Measurements from ENCODE around the gene NUP188. TPM values are rescaled to one million over a fixed set of nuclear protein-coding genes. Genes with fewer than 3 reads are reported as not detected.

Gene NUP188
- total and polyA plus RNA-seq, 2 experiments from 2014 or later: 25.5 to 117 TPM

DNA sequence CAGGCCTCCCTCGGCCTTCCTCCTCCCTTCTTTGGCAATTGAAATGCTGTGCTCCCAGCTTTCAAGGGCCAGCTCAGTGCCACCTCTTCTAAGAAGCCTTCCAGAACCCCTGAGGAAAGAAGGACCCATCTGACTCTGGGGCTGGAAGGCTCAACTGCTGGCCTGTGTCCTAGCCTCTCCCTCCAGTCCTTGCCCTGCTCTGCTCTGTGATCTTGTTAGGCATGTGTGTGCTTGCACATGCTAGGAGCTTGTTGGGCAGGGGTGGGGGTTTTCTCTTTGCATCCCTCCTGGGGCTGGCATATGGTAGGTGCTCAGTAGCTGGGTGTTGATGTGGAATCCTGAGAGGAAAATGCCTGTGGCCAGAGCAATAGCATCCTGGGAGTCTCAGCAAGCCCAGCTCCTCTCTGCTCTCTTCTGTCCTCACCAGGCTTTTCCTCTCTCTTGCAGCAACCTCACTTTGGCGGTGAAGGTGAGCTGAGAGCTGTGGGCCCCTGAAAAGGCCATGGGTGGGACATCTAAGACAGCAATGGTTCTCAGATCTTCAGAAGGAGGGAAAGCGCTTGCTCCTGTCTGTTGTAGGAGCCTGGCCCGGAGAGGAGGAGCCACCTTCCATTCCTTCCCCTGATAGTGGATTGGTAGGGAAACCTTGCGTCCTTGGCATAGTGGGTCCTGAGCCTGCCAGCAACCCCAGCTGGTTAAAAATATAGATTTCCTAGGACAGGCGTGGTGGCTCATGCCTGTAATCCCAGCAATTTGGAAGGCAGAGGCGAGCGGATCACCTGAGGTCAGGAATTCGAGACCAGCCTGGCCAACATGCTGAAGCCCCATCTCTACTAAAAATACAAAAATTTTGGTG is 10.0 kb upstream of the NUP188 start:
- Histone ChIP-seq H4K20me1 (replicated peaks; ENCODE audit: insufficient read depth) (no peaks in the 10 kb centered on the region), H3K4me1 (ENCODE audit: insufficient read depth) (no peaks in the 10 kb centered on the region), H3K27ac (ENCODE audit: low read depth) (no peak overlapping the region), H3K79me2 (replicated peaks; ENCODE audit: insufficient read depth) (no peaks in the 10 kb centered on the region), H3K4me3 (no peak overlapping the region), H3K36me3 (ENCODE audit: insufficient read depth) (no peaks in the 10 kb centered on the region), H3K4me2 (no peak overlapping the region), H3F3A (replicated peaks; ENCODE audit: low read depth) (no peaks in the 10 kb centered on the region), H3K27me3 (ENCODE audit: insufficient read depth) (no peaks in the 10 kb centered on the region), H2AFZ (no peak overlapping the region), H3K9me2 (ENCODE audit: insufficient read depth) (no peaks in the 10 kb centered on the region)
- ATAC-seq (no peak), DNase-seq (ENCODE audit: low spot score) (no peak)
- Mint-ChIP-seq H3K36me3 (ENCODE audit: low read depth) (no peaks in the 10 kb centered on the region), H3K4me3 (no peak overlapping the region), H3K27ac (no peak overlapping the region; the same call in 1 of the 2 replicates), H3K9me3 (no peaks in the 10 kb centered on the region; the same call in 2 of the 3 replicates), H3K27me3 (ENCODE audit: insufficient read depth, low read depth, poor library complexity) (peaks cover 6% of the 10 kb centered on the region), H3K4me1 (no peaks in the 10 kb centered on the region; the same call in 2 of the 3 replicates)
- TF ChIP-seq ZNF331 (CRISPR knock-in tag; IDR thresholded peaks at IDR 0.05; ENCODE audit: low read depth): no peak
- TF ChIP-seq, protein P1, sequence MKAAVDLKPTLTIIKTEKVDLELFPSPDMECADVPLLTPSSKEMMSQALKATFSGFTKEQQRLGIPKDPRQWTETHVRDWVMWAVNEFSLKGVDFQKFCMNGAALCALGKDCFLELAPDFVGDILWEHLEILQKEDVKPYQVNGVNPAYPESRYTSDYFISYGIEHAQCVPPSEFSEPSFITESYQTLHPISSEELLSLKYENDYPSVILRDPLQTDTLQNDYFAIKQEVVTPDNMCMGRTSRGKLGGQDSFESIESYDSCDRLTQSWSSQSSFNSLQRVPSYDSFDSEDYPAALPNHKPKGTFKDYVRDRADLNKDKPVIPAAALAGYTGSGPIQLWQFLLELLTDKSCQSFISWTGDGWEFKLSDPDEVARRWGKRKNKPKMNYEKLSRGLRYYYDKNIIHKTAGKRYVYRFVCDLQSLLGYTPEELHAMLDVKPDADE (IDR thresholded peaks at IDR 0.05): no peak
- TF ChIP-seq, protein P2, sequence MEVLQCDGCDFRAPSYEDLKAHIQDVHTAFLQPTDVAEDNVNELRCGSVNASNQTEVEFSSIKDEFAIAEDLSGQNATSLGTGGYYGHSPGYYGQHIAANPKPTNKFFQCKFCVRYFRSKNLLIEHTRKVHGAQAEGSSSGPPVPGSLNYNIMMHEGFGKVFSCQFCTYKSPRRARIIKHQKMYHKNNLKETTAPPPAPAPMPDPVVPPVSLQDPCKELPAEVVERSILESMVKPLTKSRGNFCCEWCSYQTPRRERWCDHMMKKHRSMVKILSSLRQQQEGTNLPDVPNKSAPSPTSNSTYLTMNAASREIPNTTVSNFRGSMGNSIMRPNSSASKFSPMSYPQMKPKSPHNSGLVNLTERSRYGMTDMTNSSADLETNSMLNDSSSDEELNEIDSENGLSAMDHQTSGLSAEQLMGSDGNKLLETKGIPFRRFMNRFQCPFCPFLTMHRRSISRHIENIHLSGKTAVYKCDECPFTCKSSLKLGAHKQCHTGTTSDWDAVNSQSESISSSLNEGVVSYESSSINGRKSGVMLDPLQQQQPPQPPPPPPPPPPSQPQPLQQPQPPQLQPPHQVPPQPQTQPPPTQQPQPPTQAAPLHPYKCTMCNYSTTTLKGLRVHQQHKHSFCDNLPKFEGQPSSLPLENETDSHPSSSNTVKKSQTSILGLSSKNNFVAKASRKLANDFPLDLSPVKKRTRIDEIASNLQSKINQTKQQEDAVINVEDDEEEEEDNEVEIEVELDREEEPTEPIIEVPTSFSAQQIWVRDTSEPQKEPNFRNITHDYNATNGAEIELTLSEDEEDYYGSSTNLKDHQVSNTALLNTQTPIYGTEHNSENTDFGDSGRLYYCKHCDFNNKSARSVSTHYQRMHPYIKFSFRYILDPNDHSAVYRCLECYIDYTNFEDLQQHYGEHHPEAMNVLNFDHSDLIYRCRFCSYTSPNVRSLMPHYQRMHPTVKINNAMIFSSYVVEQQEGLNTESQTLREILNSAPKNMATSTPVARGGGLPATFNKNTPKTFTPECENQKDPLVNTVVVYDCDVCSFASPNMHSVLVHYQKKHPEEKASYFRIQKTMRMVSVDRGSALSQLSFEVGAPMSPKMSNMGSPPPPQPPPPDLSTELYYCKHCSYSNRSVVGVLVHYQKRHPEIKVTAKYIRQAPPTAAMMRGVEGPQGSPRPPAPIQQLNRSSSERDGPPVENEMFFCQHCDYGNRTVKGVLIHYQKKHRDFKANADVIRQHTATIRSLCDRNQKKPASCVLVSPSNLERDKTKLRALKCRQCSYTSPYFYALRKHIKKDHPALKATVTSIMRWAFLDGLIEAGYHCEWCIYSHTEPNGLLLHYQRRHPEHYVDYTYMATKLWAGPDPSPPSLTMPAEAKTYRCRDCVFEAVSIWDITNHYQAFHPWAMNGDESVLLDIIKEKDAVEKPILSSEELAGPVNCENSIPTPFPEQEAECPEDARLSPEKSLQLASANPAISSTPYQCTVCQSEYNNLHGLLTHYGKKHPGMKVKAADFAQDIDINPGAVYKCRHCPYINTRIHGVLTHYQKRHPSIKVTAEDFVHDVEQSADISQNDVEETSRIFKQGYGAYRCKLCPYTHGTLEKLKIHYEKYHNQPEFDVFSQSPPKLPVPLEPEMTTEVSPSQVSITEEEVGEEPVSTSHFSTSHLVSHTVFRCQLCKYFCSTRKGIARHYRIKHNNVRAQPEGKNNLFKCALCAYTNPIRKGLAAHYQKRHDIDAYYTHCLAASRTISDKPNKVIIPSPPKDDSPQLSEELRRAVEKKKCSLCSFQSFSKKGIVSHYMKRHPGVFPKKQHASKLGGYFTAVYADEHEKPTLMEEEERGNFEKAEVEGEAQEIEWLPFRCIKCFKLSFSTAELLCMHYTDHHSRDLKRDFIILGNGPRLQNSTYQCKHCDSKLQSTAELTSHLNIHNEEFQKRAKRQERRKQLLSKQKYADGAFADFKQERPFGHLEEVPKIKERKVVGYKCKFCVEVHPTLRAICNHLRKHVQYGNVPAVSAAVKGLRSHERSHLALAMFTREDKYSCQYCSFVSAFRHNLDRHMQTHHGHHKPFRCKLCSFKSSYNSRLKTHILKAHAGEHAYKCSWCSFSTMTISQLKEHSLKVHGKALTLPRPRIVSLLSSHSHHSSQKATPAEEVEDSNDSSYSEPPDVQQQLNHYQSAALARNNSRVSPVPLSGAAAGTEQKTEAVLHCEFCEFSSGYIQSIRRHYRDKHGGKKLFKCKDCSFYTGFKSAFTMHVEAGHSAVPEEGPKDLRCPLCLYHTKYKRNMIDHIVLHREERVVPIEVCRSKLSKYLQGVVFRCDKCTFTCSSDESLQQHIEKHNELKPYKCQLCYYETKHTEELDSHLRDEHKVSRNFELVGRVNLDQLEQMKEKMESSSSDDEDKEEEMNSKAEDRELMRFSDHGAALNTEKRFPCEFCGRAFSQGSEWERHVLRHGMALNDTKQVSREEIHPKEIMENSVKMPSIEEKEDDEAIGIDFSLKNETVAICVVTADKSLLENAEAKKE (CRISPR knock-in tag; IDR thresholded peaks at IDR 0.05): no peak
- no peak for TF ChIP-seq STAT1 (IDR thresholded peaks at IDR 0.05; ENCODE audit: unreplicated experiment)
- TF ChIP-seq JUNB (IDR thresholded peaks at IDR 0.05; ENCODE audit: unreplicated experiment): no peak
- no peak for TF ChIP-seq POLR2AphosphoS5 (IDR thresholded peaks at IDR 0.05; ENCODE audit: low read depth)
- no peak for TF ChIP-seq NANOG (IDR thresholded peaks at IDR 0.05; ENCODE audit: borderline replicate concordance)

All from GM23338 (cell line).